HEK293T (cell line): ENCODE measurements around the gene ACTN2.

Source experiments
- BHLHE40 ChIP-seq: fragments of 450-650 bp; IDR thresholded peaks from 2 replicates; pipeline ENCODE4 v1.6.1; 2016; ENCODE audit warnings: mild to moderate bottlenecking, moderate library complexity, borderline replicate concordance
- ELF4 ChIP-seq: fragments of 450-650 bp; IDR thresholded peaks from 2 replicates; pipeline ENCODE4 v1.6.1; 2017; ENCODE audit warnings: antibody characterized with exemption
- SP1 ChIP-seq: fragments of 450-650 bp; IDR thresholded peaks from 2 replicates; pipeline ENCODE4 v1.6.1; 2017

DNA sequence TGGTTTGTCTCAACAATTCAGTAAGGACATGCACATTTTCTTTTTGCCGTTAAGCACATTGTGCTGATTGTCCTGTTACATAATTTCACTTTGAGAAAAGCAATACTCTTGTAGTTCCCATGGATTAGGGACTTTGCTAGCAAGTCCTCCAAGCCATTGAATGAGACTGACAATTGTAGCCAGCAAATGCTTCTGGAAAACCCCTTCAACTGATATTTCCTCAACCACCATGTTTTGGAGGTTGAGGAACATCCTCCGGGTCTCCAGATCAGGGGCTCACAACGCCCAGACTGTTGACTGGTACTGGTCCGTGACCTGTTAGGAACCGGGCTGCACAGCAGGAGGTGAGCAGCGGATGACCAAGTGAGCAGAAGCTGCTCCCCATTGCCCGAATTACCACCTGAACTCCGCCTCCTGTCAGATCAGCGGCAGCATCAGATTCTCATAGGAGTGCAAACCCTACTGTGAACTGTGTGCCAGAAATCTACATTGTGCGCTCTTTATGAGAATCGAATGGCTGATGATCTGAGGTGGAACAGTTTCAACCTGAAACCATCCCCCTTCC lies 24.1 kb downstream of the ACTN2 start:
- TF ChIP-seq ELF4 (no peak), SP1 (no peak), BHLHE40 (no peak)
